D341Med (cell line): ENCODE measurements around the gene PCNT.
"Not testable (repeated sequence)": the region's sequence is repeated elsewhere in the genome, so short reads cannot be mapped to it uniquely, and the experiment has no call there.

ENCODE experiments used
- DNase-seq: peaks from one replicate; pipeline ENCODE4 v3.0.0; 2012; ENCODE audit warnings: low spot score

PCNT gene

GRCh38 chr21:46308431-46308830, 15.5 kb upstream of the PCNT start:
- no peak for DNase-seq

GRCh38 chr21:46310260-46310659, 13.7 kb upstream of the PCNT start:
- not testable (repeated sequence) for DNase-seq

DNA sequence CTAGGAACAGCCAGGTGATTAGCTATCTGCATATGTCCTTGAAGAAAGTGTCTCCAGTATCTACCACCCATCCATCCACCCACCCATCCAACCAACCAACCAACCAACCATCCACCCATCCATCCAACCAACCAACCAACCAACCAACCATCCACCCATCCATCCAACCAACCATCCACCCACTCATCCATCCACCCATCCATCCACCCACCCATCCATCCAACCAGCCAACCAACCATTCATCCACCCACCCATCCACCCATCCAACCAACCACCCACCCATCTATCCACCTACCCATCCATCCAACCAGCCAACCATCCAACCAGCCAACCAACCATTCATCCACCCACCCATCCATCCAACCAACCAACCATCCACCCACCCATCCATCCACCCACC, 12.4 kb upstream of the PCNT start:
- DNase-seq, result no peak

- no peak for DNase-seq
Measured at GRCh38 chr21:46312949-46313348, 11.0 kb upstream of the PCNT start.

DNA sequence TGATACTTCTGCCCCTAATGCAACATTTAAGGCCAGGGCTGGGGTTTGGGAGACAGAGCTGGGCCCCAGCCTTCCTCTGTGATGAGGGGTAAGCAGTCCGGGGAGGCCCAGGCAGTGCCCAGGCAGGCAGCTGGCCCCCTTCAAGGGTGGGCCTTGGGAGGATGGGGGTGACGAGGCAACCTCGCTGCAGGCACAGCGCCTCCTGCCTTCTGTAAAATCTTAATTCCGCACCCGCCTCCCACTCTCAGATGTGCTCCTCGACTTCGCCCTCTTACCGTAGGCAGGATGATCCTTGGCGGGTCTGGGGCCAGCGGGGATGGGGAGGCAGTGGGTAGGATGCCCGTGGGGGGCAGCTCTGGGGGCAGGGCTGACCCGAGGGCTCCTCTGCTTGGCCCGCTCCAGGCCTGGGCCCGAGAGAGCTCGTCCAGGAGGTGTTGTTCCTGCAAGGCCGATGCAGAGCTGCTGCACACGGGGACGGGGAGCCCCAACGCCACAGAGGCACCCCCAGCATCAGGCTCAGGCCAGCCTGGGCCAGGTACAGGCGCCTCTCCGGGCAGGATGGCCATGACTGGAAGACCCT, 9.4 kb upstream of the PCNT start:
- DNase-seq, result no peak

DNA sequence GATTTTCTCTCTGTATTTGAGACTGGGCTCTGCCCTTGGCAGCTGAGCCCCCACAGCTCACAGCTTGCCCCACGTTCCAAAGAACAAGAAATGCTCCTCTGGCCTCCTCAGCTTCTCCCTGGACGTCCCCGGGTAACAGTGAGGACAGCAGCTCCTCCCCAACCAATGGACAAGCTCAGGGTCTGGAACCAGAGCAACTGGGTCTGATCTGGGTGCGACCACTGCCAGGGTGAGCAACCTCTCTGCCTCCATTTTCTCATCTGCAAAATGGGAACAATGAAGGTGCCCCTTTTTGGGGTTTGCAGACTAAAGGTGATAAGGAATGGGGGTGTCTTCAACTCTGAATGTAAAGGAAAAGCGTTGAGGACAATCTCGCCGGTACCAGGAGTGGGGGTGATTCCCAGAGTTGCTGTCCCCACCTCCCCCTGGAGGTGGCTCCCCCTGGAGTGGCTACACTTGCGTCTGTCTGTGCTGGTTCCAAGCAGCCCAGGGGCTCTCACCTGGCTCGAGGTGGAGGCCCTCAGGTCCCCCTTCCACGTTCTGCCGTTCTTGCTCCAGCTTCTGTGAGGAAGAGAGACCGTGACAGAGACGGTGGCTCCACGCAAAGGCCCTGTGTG, 7.1 kb upstream of the PCNT start:
- DNase-seq, result no peak

- no peak for DNase-seq
Measured at GRCh38 chr21:46317710-46318463, 6.1 kb upstream of the PCNT start.

- DNase-seq, result no peak
Measured at GRCh38 chr21:46318464-46318845, 5.5 kb upstream of the PCNT start.

- no peak for DNase-seq
Measured at GRCh38 chr21:46319186-46319585, 4.8 kb upstream of the PCNT start.

GRCh38 chr21:46320331-46320801, 3.6 kb upstream of the PCNT start:
- no peak for DNase-seq

DNA sequence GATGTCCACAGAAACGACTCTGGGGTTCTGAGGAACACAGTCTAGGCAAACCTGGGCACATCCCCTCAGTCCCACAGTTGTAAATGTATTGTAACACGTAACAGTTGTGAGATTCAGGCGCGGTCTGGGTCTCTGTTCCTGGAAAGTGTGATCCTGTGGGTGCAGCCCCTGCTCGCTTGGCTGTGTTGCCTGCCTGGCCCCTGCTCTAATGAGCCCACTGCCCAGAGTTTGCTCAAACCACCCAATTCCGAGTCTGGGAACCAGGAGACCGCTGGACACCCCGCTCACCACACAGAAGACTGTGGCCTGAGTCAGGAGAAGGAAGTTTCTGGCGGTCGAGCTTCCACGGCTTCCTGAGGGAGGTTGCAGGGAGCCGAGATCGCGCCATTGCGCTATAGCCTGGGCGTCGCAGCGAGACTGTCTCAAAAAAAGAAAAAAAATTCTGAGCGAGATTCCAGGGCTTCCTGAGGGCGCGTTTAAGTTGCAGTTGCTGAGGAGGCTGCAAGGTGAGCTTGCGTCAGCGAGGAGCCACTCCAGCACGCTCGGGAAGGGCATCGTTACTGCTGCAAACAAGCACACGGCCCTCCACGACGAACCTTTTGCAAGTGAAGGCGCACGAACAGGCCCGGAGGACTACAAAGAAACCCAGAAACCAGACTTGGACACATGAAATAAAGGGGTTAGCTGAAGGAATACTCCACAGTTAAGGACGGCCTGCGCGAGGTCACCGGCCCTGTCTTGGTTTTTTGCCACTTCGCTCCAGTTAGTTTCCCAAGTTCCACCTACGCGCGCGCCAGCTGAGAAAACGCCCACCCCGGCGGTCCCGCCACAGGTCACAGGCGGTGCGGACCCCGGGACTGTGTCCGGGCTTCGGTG, 1.4 kb upstream of the PCNT start:
- no peak for DNase-seq

GRCh38 chr21:46323227-46323709, 688 bp upstream of the PCNT start:
- no peak for DNase-seq

- DNase-seq, result peak; percentile 98
Measured at GRCh38 chr21:46324390-46325072, 575 bp downstream of the PCNT start.

- DNase-seq, result peak; percentile 80
Measured at GRCh38 chr21:46325073-46325912, 1.3 kb downstream of the PCNT start.

DNA sequence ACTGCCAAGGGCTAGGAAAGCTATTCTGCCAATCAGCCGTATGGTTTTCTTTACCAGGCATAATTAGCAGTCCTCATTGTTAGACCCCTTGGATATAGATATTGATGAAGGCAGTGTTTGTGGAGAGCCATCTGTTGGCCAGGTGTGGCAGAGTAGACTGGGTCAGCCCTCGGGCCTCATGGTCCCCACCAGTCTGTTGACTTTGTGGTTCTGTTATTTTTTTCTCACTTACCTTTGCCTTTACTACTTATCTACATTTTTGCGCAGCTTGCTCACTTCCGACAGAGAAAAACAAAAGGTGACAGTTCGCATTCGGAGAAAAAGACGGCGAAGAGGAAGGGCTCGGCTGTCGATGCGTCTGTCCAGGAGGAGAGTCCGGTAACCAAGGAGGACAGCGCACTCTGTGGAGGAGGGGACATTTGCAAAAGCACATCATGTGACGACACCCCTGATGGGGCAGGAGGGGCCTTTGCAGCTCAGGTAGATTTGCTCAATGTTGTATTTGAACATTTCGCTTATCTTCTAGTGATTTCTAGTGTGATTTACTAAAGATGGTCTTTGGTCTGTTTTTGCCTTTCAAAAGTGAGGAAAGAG, 2.3 kb downstream of the PCNT start:
- no peak for DNase-seq

- no peak for DNase-seq
Measured at GRCh38 chr21:46327711-46328110, 3.8 kb downstream of the PCNT start.

DNA sequence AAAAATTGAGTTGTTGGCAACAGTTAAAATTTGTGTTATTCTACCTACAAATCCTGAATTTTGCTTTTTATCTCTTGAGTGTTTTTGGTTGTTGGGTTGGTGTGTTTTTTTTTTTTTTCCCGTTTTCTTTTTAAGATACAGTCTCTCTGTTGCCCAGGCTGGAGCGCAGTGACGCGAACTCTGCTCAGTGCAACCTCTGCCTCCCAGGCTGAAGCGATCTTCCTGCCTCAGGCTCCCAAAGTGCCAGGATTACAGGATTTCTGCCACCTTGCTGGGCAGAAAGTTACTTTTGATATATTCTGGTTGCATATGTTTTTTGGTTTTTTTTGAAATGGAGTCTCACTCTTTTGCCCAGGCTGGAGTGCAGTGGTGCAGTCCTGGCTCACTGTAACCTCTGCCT, 4.2 kb downstream of the PCNT start:
- no peak for DNase-seq

DNA sequence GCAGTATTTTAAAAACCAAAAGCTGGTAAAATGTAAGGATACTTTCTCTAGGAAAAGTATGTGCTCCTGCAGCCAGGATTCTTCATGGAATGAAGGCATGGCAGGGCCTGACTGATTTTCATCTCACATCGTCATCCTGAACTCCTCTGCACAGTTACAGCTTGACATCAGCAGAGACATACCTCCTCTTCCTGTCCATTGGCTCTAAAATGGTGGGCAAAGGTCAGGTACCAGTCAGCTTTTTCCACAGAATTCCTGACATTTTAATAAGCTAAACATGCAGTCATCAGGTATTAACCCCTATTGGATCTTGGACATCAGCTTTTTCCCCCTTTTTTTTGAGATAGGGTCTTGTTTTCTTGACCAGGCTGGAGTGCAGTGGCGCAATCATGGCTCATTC, 5.8 kb downstream of the PCNT start:
- DNase-seq, result no peak

DNA sequence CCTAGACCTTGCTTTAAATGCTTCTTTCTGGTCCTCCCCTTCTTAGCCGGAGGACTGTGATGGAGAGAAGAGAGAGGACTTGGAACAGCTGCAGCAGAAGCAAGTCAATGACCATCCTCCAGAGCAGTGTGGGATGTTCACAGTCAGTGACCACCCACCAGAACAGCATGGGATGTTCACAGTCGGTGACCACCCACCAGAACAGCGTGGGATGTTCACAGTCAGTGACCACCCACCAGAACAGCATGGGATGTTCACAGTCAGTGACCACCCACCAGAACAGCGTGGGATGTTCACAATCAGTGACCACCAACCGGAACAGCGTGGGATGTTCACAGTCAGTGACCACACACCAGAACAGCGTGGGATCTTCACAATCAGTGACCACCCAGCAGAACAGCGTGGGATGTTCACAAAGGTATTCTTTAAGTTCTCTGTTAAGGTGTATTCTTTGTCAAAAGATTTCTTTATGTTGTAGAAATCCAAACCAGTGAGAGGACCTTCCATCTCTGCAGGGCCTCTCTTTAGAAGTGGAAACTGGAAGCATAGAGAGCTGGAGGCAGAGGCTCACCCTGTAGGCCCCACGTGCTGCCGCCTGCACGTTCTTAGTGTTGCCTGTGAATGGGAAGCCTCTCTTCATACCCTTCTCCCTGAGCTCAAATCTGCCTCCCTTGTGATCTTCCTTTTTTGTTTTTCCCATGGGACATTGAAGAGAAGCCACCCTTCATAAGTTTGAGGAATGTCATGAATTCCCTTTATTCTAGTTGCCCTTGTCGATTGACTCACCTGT, 10.6 kb downstream of the PCNT start:
- no peak for DNase-seq

DNA sequence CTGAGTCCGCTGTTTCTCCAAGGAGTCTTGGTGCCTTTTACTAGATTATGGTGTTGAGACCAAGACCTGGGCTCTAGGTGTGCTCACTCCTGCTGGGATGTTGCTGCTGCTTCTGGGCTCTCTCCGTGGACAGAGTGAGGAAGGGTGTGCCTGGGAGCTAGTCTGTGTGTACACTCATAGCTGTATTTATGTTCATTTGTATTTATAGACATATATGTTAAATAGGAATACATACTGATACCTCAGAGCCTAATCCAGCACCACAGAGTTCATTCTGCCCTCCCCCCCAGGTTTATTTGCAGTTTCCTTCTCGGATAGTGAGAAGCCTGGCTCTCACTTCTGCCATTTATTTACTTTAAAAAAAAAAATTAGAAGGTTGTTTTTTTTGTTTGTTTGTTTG, 12.6 kb downstream of the PCNT start:
- DNase-seq, result no peak
